Measurements from ENCODE around the gene EME1.

DNA sequence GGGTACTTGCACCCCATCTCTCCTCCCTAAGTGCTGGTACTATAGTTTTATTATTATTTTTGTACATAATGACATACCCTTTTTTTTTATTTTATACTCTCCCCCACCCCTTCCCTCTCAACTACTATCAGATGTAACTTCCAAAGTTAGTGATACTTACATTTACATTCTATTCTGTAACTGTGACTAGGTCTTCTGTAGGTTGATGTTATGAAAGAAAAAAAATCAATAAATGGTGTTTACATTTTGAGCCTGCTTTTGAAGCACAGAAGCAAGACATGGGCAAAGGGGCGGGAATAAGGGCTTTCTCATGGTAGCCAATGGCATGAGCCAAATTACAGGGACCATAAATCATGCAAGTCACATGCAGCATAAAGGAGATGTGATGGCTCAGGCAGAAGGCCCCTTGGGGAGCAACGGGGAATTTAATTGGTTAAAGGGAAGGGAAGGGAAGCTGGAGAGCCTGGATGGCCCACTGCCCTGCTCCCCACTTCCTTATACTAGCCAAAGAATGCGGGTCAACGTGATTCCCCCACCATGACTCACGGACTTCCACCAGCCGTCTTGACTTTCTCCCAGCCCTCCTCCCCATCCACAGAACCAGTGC is 50.6 kb downstream of the EME1 start:
- TF ChIP-seq CTCF (IDR thresholded peaks at IDR 0.05; ENCODE audit: borderline replicate concordance, extremely low read depth, low read length, poor library complexity, severe bottlenecking) (no peak), EZH2 (IDR thresholded peaks at IDR 0.05; ENCODE audit: borderline replicate concordance, low read depth, low read length, severe bottlenecking) (no peak)

All from DND-41 (cell line).